GM19025 (cell line): ENCODE results near the gene ANKRD36C.
"Not testable (repeated sequence)": the region's sequence is repeated elsewhere in the genome, so short reads cannot be mapped to it uniquely, and the experiment has no call there.

Source experiments
- ATAC-seq: cut with Tn5 transposase; IDR thresholded peaks from one replicate; pipeline ENCODE4 v1.9.1; 2021; ENCODE audit warnings: mild to moderate bottlenecking, low read depth, moderate library complexity; ENCODE audit not compliant: unreplicated experiment

Gene ANKRD36C

DNA sequence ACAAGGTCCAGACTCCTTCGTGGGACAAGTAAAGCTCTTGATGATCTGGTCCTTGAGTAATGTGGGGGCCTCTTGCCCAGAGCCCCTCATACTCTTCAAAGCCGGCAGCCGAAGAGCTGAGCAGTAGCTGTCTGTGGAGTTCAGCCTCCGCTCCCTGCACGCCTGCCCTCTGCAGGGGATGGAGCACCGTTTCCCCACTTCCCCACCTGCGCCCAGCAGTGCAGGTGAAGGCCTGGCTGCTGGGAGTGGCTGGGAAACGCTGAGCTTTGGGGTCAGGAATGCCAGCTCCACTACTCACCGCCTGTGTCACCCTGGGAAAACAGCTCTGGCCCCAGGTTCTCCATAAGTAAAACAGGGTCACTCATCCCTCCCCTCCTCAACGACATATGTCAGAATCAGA lies 18.2 kb upstream of the ANKRD36C start:
- ATAC-seq = not testable (repeated sequence)

DNA sequence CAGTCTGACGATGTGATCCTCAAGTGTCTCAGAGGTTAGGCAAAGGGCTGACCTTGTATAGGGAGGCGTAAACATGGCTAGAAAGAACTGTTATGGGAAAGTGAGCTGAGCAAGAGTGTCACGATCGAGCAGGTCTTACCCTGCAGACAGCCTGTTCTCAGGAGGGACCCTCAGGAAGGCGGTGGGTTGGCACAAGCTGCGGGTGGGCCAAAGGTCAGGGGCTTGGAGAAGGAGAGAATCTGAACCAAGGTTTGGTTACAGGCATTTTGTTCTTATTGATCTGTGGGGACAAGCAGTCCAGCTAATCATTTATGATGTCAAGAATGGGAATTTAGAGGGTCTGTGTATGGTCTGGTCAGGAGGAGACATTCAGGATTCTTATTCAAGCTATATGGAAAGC lies 16.4 kb upstream of the ANKRD36C start:
- ATAC-seq = not testable (repeated sequence)

DNA sequence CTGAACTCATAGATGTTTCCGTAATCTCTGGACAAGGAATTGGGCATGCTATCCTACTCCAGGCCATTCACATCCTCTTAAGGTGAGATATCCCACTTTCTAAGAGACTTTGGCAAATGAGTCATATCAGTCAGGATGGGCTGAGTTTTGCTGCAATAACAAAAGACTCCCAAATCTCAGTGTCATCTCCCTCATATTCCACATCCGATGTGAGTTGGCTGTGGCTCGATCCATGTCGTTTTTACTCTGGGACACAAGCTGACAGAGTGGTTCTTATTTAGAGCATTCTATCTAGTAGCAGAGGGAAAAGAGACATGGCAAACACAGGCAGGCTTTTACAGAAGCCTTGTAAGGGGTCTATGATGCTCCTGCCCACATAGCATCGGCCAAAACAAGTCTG lies 14.6 kb upstream of the ANKRD36C start:
- ATAC-seq = not testable (repeated sequence)

DNA sequence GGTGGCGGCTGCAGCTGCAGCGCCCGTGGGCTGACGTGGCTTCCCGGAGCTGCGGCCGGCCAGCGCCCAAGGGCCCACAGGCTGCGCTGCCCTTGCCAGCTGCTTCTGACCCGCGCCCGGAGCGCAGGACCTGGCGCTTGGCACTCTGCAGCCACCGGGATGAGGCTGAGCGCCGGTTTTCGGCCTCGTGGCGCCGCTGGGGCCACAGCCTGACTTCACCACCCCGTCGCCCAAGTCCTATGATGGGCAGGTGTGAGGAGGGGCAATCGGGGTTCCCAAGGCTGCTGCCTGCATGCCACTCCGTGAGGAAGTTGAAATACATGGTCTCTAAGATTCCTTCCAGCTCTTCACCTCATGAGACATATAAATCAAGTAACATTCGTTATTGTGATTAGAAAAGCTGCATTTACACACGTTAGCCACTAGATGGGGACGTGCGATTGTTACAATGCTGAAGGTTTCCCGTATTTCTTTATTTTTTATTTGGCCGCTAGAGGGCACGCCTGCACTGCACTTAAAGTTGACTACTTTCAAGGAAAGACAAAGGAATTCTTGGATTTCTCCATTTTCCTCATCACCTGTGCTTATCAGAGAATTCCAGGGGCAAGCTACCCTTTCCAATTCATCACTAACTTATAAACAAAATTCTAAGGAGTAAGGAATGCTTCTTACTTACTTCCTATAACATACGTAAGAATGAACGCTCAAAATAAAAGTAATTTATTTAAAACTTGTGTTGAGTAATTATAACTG lies 1.1 kb upstream of the ANKRD36C start:
- peak; percentile 31 for ATAC-seq

DNA sequence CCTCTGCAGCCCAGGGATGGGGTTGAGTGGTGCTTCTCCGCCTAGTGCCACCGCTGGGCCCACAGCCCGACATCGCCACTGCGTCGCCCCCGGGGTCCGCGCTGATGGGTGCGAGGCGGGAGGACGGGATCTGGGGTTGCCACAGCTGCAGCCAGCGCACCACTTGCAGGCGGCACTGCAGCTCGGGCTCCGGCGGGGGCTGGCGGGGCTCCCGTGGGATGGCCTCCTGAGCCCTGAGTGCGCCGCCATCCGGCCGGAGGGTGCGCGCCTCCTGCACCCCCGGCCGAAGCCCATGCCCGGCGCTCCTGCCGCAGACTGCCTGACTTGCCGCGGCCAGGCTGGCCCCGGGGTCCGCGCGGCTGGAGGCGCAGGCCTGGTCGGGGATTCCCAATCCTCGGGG lies 478 bp upstream of the ANKRD36C start:
- peak; percentile 38 for ATAC-seq

DNA sequence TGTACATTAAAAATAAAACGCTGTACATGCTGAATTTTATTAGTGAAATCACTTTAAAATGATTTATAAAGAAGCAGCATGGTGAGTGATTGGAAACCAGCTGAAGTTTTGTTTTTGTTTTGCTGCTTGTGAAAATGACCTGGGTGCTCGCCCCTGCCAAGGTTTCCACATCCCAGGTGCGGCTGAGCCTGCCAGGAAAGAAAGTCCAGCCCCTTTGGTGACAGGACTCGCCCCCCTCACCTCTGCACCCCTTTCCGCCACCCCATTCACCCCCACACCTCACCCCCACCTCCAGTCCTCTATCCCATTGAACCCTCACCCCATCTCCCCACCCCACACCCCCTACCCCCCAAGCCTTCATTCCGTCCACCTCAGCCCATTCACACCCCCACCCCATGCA lies 740 bp downstream of the ANKRD36C start:
- not testable (repeated sequence) for ATAC-seq

DNA sequence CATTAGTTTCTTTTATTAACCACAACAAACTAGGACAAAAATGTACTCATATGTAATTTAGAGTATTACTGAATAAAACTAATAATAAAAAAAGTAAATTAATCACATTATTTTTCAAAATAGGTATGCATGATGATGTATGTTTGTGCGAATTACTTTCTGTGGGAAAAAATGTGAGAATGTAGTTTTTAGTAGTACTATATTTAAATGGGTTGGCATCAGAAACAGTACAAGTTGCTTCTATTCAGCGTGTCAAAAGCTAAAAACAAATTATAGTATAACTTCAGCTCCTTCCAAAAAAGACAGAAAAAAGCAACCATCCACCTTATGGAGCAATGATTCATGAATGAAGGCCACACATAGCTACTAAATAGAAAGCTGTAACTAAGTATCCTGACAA lies 40.0 kb downstream of the ANKRD36C start:
- ATAC-seq = not testable (repeated sequence)

DNA sequence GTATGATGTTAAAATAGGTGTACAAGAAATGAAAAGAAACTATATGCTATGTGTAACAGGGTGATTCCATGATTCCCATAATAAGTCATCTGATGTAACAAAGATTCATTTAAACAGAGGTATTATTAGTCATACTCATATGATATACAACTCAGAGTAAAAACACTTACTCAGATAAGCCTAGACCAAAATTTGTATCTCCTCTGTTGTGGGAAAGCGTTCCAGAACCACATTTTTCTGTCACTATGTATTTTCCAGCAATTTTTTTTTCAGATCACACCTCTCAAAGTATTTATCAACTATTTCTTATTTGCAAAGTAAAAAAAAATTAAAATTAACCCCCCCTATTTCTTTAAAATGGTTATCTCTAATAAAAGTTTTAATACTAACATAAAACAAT lies 43.6 kb downstream of the ANKRD36C start:
- ATAC-seq = not testable (repeated sequence)

DNA sequence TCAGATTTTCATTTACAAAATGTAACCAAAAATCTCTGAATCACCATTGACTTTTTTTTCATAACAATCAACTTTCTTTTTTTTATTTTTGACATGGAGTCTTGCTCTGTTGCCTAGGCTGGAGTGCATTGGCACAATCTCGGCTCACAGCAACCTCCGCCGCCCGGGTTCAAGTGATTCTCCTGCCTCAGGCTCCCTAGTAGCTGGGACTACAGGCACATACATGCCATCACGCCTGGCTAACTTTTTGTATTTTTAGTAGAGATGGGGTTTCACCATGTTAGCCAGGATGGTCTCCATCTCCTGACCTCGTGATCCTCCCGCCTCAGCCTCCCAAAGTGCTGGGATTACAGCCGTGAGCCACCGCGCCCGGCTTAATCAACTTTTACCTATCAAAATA lies 51.7 kb downstream of the ANKRD36C start:
- not testable (repeated sequence) for ATAC-seq

DNA sequence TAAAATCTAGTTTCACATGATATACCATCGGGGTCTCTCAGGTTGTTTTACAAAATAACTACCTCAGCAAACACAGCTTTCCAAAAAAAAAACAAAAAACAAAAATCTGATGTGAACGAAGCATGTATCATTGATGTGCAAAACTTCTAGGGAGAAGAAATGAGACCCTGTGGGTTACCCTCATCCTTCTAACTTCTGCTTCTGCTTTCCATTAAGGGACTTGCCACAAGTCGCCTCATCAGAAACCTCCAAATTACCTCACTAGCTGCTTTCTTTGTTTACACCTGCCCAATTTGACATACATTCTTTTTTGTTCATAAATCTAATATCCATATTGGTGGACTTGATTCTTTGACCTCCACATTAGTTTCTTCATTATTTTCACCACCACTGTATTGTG lies 60.9 kb downstream of the ANKRD36C start:
- not testable (repeated sequence) for ATAC-seq

DNA sequence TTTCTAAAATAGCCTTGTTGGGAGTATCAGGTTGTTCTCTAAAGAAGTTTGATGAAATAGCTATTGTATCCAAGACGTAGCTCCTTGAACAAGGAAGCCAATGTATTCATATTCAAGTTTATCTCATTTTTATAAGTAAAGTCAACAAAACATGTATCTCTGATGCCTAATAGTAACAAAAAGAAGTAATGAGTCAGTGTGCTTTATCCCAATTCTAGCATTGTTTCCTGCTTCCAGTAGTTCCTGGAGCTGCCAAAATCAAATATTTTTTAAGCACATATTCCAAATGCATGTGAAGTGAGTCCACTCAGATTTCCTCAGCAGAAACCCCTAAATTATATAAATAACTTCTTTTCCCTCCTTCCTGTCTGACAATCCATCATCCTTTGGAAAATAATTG lies 74.6 kb downstream of the ANKRD36C start:
- ATAC-seq = not testable (repeated sequence)

DNA sequence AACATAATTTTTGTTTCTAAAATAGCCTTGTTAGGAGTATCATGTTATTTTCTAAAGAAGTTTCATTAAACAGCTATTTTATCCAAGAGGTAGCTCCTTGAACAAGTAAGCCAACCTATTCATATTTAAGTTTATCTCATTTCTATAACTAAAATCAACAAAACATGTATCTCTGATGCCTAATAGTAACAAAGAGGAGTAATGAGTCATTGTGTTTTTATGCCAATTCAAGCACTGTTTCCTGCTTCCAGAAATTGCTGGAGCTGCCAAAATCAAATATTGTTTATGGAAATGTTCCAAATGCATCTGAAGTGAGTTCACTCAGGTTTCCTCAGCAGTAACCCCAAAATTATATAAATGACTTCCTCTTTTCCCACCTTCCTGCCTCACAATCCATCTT lies 76.5 kb downstream of the ANKRD36C start:
- ATAC-seq = not testable (repeated sequence)

DNA sequence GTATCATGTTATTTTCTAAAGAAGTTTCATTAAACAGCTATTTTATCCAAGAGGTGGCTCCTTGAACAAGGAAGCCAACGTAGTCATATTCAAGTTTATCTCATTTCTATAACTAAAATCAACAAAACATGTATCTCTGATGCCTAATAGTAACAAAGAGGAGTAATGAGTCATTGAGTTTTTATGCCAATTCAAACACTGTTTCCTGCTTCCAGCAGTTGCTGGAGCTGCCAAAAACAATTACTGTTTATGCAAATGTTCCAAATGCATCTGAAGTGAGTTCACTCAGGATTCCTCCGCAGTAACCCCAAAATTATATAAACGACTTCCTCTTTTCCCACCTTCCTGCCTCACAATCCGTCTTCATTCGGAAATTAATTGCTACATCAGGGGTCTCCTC lies 80.2 kb downstream of the ANKRD36C start:
- ATAC-seq = not testable (repeated sequence)

DNA sequence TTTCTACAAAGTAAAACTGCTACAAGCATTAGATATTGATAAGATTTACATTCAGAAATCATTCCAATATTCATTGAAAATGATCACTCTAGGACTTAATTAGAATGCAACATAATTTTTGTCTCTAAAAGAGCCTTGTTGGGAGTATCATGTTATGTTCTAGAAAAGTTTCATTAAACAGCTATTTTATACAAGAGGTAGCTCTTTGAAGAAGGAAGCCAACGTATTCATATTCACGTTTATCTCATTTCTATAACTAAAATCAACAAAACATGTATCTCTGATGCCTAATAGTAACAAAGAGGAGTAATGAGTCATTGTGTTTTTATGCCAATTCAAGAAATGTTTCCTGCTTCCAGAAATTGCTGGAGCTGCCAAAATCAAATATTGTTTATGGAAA lies 97.2 kb downstream of the ANKRD36C start:
- not testable (repeated sequence) for ATAC-seq

DNA sequence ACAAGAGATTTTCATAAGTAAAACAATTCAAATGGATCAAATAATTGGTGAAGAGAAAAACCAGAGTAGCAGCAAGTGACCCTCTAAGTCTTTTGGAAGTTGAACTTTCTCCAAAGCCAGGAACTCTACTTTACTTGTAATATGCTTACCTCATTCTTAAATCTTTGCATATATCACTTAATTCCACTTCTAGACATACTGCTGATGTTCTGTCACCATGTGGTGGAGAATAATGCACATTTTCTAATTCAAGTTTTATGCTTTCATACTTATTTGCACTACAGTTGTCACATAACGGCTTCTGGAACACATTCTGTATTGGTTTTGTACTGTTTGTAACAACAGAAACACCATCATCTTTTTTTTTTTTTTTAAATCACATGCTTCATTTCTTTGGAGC lies 123.7 kb downstream of the ANKRD36C start:
- ATAC-seq = not testable (repeated sequence)

DNA sequence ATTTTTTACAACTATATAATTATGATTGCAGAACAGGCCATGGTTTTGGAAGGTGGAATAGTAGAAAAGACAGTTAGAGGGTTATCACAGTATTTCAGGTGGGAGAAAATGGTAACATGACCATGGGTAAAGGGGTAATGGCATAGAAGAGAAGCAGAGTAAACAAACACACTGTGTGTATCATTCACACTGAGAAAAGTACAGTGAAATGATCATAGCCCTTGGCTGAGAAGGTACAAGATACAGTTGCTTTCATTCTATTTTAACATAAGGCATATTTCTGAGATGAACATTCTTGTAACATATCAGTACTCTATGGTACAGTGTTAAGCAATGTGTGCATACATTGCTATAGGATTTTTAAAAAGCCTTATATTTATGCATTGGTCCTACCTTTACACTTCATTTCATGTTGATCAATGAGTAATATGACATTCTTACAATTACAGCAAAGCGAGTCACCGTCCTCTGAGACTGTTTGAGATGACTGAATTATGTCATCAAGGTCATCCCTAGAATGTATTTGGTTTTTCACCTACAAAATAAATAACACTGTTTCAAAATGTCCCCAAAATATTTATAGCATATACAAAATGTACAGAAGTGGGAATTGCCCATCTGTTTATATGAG lies 124.5 kb downstream of the ANKRD36C start:
- ATAC-seq = not testable (repeated sequence)

DNA sequence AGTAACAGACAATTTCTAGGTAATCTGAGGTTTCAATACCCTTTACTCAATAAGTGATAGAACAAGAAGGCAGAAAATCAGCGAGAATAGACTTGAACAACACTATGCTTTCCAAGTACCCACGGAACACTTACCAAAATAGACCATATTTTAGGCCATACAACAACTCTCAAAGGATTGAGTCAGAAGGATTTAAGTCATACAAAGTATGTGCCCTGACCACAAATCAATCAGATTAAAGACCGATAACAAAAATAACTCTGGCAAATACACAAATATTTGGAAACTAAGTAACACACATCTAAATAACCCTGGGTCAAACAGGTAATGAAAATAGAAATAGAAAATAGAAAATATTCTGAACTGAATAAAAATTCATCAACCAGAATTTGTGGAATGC lies 129.5 kb downstream of the ANKRD36C start:
- ATAC-seq = not testable (repeated sequence)

DNA sequence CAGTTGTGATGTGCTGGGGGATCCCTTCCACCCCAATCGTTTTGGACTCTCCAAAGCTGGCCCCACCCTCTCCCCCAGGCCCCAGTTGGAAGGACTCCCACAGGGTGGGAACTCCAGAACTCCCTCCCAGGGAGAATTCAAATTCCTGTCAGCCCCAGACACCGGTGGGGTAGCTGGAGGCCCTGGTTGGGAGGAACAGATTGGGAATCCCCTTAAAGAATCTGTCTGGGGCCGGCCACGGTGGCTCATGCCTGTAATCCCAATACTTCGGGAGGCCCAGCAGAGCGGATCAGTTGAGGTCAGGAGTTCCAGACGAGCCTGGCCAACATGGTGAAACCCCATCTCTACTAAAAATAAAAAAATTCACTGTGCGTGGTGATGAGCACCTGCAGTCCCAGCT lies 155.5 kb downstream of the ANKRD36C start:
- ATAC-seq = no peak

DNA sequence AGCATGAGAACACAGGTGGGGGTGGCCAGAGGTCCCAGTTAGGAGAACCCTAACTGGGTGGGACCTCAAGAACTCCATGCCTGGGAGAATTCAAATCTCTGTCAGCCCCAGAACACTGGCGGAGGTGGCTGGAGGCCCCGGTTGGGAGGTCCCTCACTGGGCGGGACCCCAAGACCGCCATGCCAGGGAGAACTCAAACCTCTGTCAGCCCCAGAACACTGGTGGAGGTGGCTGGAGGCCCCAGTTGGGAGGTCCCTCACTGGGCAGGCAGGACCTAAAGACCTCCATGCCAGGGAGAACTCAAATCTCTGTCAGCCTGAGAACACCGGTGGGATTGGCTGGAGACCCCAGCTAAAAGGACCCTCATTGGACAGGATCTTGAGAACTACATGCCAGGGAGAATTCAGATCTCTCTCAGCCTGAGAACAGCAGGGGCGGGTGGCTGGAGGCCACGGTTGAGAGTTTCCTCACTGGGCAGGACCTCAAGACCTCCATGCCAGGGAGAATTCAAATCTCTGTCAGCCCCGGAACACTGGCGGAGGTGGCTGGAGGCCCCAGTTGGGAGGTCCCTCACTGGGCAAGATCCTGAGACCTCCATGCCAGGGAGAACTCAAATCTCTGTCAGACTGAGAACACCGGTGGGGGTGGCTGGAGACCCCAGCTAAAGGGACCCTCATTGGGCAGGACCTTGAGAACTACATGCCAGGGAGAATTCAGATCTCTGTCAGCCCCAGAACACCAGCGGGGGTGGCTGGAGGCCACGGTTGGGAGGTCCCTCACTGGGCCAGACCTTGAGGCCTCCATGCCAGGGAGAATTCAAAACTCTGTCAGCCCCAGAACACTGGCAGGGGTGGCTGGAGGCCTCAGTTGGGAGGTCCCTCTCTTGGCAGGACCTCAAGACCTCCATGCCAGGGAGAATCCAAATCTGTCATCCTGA lies 157.3 kb downstream of the ANKRD36C start:
- ATAC-seq = not testable (repeated sequence)

DNA sequence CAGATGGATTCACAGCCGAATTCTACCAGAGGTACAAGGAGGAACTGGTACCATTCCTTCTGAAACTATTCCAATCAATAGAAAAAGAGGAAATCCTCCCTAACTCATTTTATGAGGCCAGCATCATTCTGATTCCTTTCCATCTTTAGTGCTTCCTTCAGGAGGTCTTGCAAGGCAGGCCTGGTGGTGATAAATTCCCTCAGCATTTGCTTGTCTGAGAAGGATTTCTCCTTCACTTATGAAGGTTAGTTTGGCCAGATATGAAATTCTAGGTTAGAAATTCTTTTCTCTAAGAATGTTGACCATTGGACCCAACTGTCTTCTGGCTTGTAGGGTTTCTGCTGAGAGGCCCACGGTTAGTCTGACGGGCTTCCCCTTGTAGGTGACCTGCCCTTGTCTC lies 167.4 kb downstream of the ANKRD36C start:
- ATAC-seq = not testable (repeated sequence)

DNA sequence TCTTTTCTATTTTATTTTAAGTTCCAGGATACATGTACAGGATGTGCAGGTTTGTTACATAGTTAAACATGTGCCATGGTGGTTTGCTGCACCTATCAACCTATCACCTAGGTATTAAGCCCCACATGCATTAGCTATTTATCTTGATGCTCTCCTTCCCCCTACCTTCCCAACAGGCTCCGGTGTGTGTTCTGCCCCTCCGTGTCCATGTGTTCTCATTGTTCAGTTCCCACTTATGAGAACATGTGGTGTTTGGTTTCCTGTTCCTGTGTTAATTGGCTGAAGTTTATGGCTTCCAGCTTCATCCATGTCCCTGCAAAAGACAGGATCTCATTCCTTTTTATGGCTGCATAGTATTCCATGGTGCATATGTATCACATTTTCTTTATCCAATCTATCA lies 174.1 kb downstream of the ANKRD36C start:
- not testable (repeated sequence) for ATAC-seq
